Kidney (tissue), 14 donors: ENCODE measurements around the gene ZBTB7C. TPM values are rescaled to one million over a fixed set of nuclear protein-coding genes. Genes with fewer than 3 reads are reported as not detected.

Source experiments
- DNase-seq, 5 donors: peaks; one replicate each; pipeline ENCODE4 v3.0.0-alpha.2; 2013 to 2020
- FAIRE-seq: peaks from 2 replicates; lab custom pipeline; 2012; peaks lifted over from hg19 to GRCh38; lab: Jason Lieb, UNC
- H3K27ac ChIP-seq, 2 donors: one replicate each; pipeline ENCODE4 v1.7.0; 2013; ENCODE audit warnings: low read depth in 2 of 2, low read length in 2 of 2, inconsistent platforms in 1 of 2
- H3K27me3 ChIP-seq: one replicate; pipeline ENCODE4 v1.7.1; 2013; ENCODE audit warnings: low read length, inconsistent platforms; ENCODE audit not compliant: control insufficient read depth, insufficient read depth
- H3K36me3 ChIP-seq, 3 donors: one replicate each; pipeline versions ENCODE4 v1.7.0 to v1.7.1; 2013; ENCODE audit warnings: low read length in 3 of 3, control low read depth in 1 of 3, inconsistent platforms in 1 of 3; ENCODE audit not compliant: insufficient read depth in 3 of 3, control insufficient read depth in 2 of 3
- H3K4me1 ChIP-seq, 3 donors: one replicate each; pipeline versions ENCODE4 v1.7.0 to v1.7.1; 2013; ENCODE audit warnings: low read length in 3 of 3, inconsistent platforms in 1 of 3, low read depth in 1 of 3; ENCODE audit not compliant: control insufficient read depth in 2 of 3, insufficient read depth in 2 of 3
- H3K4me3 ChIP-seq, 3 donors: one replicate each; pipeline versions ENCODE4 v1.7.0 to v1.8.1; 2013; ENCODE audit warnings: low read length in 3 of 3, control low read depth in 1 of 3, inconsistent platforms in 1 of 3
- H3K9ac ChIP-seq, 3 donors: one replicate each; pipeline versions ENCODE4 v1.7.0 to v1.7.1; 2013; ENCODE audit warnings: low read length in 3 of 3, control low read depth in 1 of 3, inconsistent platforms in 1 of 3
- H3K9me3 ChIP-seq, 3 donors: one replicate each; pipeline versions ENCODE4 v1.7.0 to v1.7.1; 2013; ENCODE audit warnings: low read length in 3 of 3, control low read depth in 1 of 3, inconsistent platforms in 1 of 3; ENCODE audit not compliant: control insufficient read depth in 2 of 3, insufficient read depth in 1 of 3
- CTCF ChIP-seq: IDR thresholded peaks from 3 replicates; pipeline ENCODE4 v1.5.1; 2012; ENCODE audit warnings: mild to moderate bottlenecking, moderate library complexity, borderline replicate concordance; ENCODE audit not compliant: insufficient read depth; ENCODE audit errors: extremely low read depth
- intact Hi-C: fragments of 100-400 bp; cut with DNase I; formaldehyde crosslinking; loops from one replicate; pipeline ENCODE4 v1.11.1; 2022
- polyA plus RNA-seq: library from polyadenylated mRNA; stranded (reverse); fragments of 350-450 nt; fragmentation: Illumina TruSeq; extraction: RNeasy Lipid Tissue Mini Kit (QIAGEN cat#74804); gene quantifications from one replicate; pipeline ENCODE4 v1.2.3, GENCODE V29; 2014; ENCODE audit warnings: low read depth, low replicate concordance; ENCODE audit not compliant: insufficient read depth
- total RNA-seq: library from RNA; stranded (reverse); fragmentation: NEBNext Ultra II Directional; extraction: Animal tissue kit (Norgen Biotek cat#: 25700); gene quantifications from one replicate; pipeline ENCODE4 v1.2.1, GENCODE V29; 2021
- donor health status: control.
- donor health status: control.
- donor health status: control.
- donor health status: control.
- donor health status: control.
- donor health status: DM: yes; HTN: yes; CAD: no.
- donor health status: Normal renal cell carcinoma (clear cell type).

ZBTB7C gene
- total and polyA plus RNA-seq, 2 donors from 2014 or later, result 1.8 to 13.8 TPM

- Histone ChIP-seq H3K27me3 (no peaks in the 10 kb centered on the region), H3K9me3 (no peaks in the 10 kb centered on the region), H3K27ac (no peak overlapping the region), H3K36me3 (no peaks in the 10 kb centered on the region), H3K9ac (no peak overlapping the region), H3K4me3 (no peak overlapping the region), H3K4me1 (peaks cover 0 to 4% (median 0%) of the 10 kb centered on the region in 3 donors)
- TF ChIP-seq CTCF, result no peak
- intact Hi-C loops, result no loop called here
- DNase-seq (no peak), FAIRE-seq (peak; percentile 76)
Observed at GRCh38 chr18:48182779-48183178, 226.4 kb downstream of the ZBTB7C start.

- H3K36me3 ChIP-seq, result no peaks in the 10 kb centered on the region
- H3K27ac ChIP-seq, result no peak overlapping the region
- H3K9me3 ChIP-seq, result no peaks in the 10 kb centered on the region
- intact Hi-C loops, result no loop called here
- H3K4me3 ChIP-seq, result no peak overlapping the region
- peaks cover 0 to 4% (median 0%) of the 10 kb centered on the region in 3 donors for H3K4me1 ChIP-seq
- FAIRE-seq (no peak), DNase-seq (peak in 1 of 5 donors; percentile 37)
- H3K9ac ChIP-seq, result no peak overlapping the region
- no peak for TF ChIP-seq CTCF
- no peaks in the 10 kb centered on the region for H3K27me3 ChIP-seq
Observed at GRCh38 chr18:48181857-48182256, 227.3 kb downstream of the ZBTB7C start.

- FAIRE-seq (no peak), DNase-seq (peak in 1 of 5 donors; percentile 30)
- Histone ChIP-seq H3K4me1 (no peaks in the 10 kb centered on the region), H3K4me3 (no peak overlapping the region), H3K36me3 (no peaks in the 10 kb centered on the region), H3K9ac (no peak overlapping the region), H3K27me3 (no peaks in the 10 kb centered on the region), H3K27ac (no peak overlapping the region), H3K9me3 (no peaks in the 10 kb centered on the region)
- intact Hi-C loops, result no loop called here
- TF ChIP-seq CTCF, result no peak
Observed at GRCh38 chr18:48181087-48181823, 227.9 kb downstream of the ZBTB7C start.
